H1 (cell line): Measurements from ENCODE around the gene SNAPC2. TPM values are rescaled to one million over a fixed set of nuclear protein-coding genes. Genes with fewer than 3 reads are reported as not detected.

ENCODE experiments used
- BCL11A ChIP-seq, 2 experiments: IDR thresholded peaks; one replicate each; pipeline ENCODE4 v1.6.1; 2011; ENCODE audit warnings: low read depth in 2 of 2, low read length in 2 of 2, mild to moderate bottlenecking in 2 of 2
- CHD2 ChIP-seq: IDR thresholded peaks from 2 replicates; pipeline ENCODE4 v1.6.1; 2012; ENCODE audit warnings: low read length, improper control_type of control experiment
- CHD7 ChIP-seq: fragments of 300-600 bp; sonication (generic); IDR thresholded peaks from 2 replicates; pipeline ENCODE4 v1.7.1; 2012; ENCODE audit warnings: low read length, moderate library complexity, mild to moderate bottlenecking, inconsistent platforms; ENCODE audit not compliant: insufficient replicate concordance
- FOSL1 ChIP-seq: IDR thresholded peaks from 2 replicates; pipeline ENCODE4 v1.6.1; 2011; ENCODE audit warnings: mild to moderate bottlenecking, low read depth, low read length, moderate library complexity; ENCODE audit not compliant: insufficient read depth
- GABPA ChIP-seq: IDR thresholded peaks from 2 replicates; pipeline ENCODE4 v1.6.1; 2011; ENCODE audit warnings: mild to moderate bottlenecking, low read length, moderate library complexity, borderline replicate concordance; ENCODE audit not compliant: insufficient read depth
- GTF2F1 ChIP-seq: IDR thresholded peaks from 2 replicates; pipeline ENCODE4 v1.6.1; 2012; ENCODE audit warnings: low read depth, low read length, improper control_type of control experiment, borderline replicate concordance
- JUN ChIP-seq: IDR thresholded peaks from 2 replicates; pipeline ENCODE4 v1.6.1; 2011; ENCODE audit warnings: low read depth, mild to moderate bottlenecking, improper control_type of control experiment, low read length
- POLR2AphosphoS5 ChIP-seq: IDR thresholded peaks from 2 replicates; pipeline ENCODE4 v1.6.1; 2011; ENCODE audit warnings: low read depth, low read length
- RNF2 ChIP-seq: fragments of 200-900, 300-1000 bp; sonication (generic); IDR thresholded peaks from 2 replicates; pipeline ENCODE4 v1.7.1; 2016; ENCODE audit warnings: borderline replicate concordance, low read depth, mild to moderate bottlenecking, antibody characterized with exemption, low read length; ENCODE audit not compliant: poor library complexity, severe bottlenecking; ENCODE audit errors: missing control alignments
- RXRA ChIP-seq: IDR thresholded peaks from 2 replicates; pipeline ENCODE4 v1.6.1; 2011; ENCODE audit warnings: low read depth, mild to moderate bottlenecking, low read length, moderate library complexity; ENCODE audit not compliant: insufficient read depth
- SAP30 ChIP-seq: fragments of 300-600 bp; sonication (generic); IDR thresholded peaks from 2 replicates; pipeline ENCODE4 v1.7.1; 2012; ENCODE audit warnings: low read length, moderate library complexity, mild to moderate bottlenecking, inconsistent platforms; ENCODE audit not compliant: insufficient read depth, insufficient replicate concordance
- SIX5 ChIP-seq: IDR thresholded peaks from 2 replicates; pipeline ENCODE4 v1.6.1; 2011; ENCODE audit warnings: mild to moderate bottlenecking, low read depth, low read length
- polyA plus RNA-seq, 7 experiments: library from polyadenylated mRNA; depleted of rRNA in 3 of 7; stranded (reverse) in 5 of 7; unstranded in 2 of 7; fragments of >200 nt in 5 of 7; fragments of 200-250 nt in 2 of 7; gene quantifications; 1 replicate in 5 of 7; 2 replicates in 1 of 7; 4 replicates in 1 of 7; pipeline versions ENCODE4 v1.2.1 to v1.2.3, GENCODE V29; 2011 to 2013; ENCODE audit warnings: missing spikeins in 2 of 7, mixed read lengths in 2 of 7
- total RNA-seq: library from RNA; stranded (reverse); fragmentation: NEBNext Ultra II Directional; extraction: Animal tissue kit (Norgen Biotek cat#: 25700); gene quantifications from 2 replicates; pipeline ENCODE4 v1.2.1, GENCODE V29; 2021

Gene SNAPC2
- total and polyA plus RNA-seq, 2 of the 8 experiments (the other 6 are each of a cell fraction or from before 2014, with no cell fraction given), result 18.2 to 20.3 TPM

- TF ChIP-seq CHD7 (no peak), JUN (no peak), RXRA (no peak), CHD2 (no peak), SAP30 (no peak), GABPA (no peak), POLR2AphosphoS5 (no peak), SIX5 (no peak), BCL11A (IDR thresholded peaks at IDR 0.05; ENCODE audit: low read depth in 2 of 2, low read length in 2 of 2) (no peak), RNF2 (no peak), GTF2F1 (no peak), FOSL1 (no peak)
Measured at GRCh38 chr19:7932930-7933300, 12.8 kb downstream of the SNAPC2 start (continued).
